Heart left ventricle (tissue), 13 donors: ENCODE data around the gene MYMX.

Source experiments
- CTCF ChIP-seq, 12 donors: fragments of 200-600 bp; sonication (generic) in 4 of 12; IDR thresholded peaks; one replicate each; pipeline versions ENCODE4 v1.5.0 to v1.8.0; 2018 to 2022; ENCODE audit warnings: antibody characterized with exemption in 12 of 12, mild to moderate bottlenecking in 5 of 12
- POLR2A ChIP-seq, 2 donors: fragments of 450-650 bp; IDR thresholded peaks; one replicate each; pipeline ENCODE4 v1.6.1; 2017; ENCODE audit warnings: antibody characterized with exemption in 2 of 2, mild to moderate bottlenecking in 2 of 2, moderate library complexity in 2 of 2
- donor health status: ischemic (EF 13 %, LVEDD 7.1; RV severe dilation, severe dysfunction).
- donor health status: DM: no; HTN: yes; CAD: no.
- donor health status: DM: no; HTN: no; CAD: no.
- donor health status: ischemic (EF 25% LVEDD 6.9; RV normal size, moderate dysfunction).
- donor health status: ischemic (EF 25% LVEDD 5.7; RV mildly dilated, moderate dysfunction).
- donor health status: ischemic (EF 35%, LVEDD 5.7; RV mildly dilated, moderate dysfunction).
- donor health status: nonischemic (EF 11% LVEDD 7.7; RV severe dilation, severe dysfunction).
- donor health status: DM: yes; HTN: yes; CAD: no.
- donor health status: PGD.
- donor health status: ischemic (EF 29% LVEDD 5.4; RV normal size, mild dysfunction).
- donor health status: nonischemic (EF 23%, LVEDD 6.1; RV moderate dilation, normal function).

DNA sequence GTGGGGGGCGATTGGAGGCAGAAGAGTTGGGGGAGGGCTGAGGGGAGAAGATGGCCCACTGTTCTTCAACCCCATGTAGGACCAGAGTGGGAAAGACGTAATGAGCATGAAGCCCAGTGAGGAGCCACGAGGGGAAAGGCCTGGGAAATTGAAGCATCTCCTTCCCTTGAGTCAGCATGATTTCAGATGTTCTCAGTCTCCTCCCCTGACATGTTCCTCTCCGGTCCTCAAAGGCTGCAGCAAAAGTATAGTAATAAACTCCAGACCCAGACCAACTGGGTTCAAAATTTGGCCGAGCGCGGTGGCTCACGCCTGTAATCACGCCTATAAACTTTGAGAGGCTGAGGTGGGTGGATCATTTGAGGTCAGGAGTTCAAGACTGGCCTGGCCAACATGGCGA, 50.5 kb downstream of the MYMX start:
- TF ChIP-seq CTCF (IDR thresholded peaks at IDR 0.05) (no peak), POLR2A (IDR thresholded peaks at IDR 0.05) (no peak)
